HG02884 (cell line): Measurements from ENCODE around the gene DIP2A.
"Not testable (repeated sequence)": the region's sequence is repeated elsewhere in the genome, so short reads cannot be mapped to it uniquely, and the experiment has no call there.

ENCODE experiments used
- ATAC-seq: cut with Tn5 transposase; IDR thresholded peaks from one replicate; pipeline ENCODE4 v1.9.1; 2021; ENCODE audit warnings: mild to moderate bottlenecking, moderate library complexity; ENCODE audit not compliant: unreplicated experiment

DIP2A gene

GRCh38 chr21:46554431-46555224, 95.9 kb downstream of the DIP2A start:
- ATAC-seq, result no peak

- no peak for ATAC-seq
These were observed 96.5 kb downstream of the DIP2A start for GRCh38 chr21:46555225-46555617.

- ATAC-seq, result no peak
These were observed 97.0 kb downstream of the DIP2A start for GRCh38 chr21:46555678-46556077.

- ATAC-seq, result no peak
These were observed 98.1 kb downstream of the DIP2A start for GRCh38 chr21:46556802-46557201.

- no peak for ATAC-seq
These were observed 98.8 kb downstream of the DIP2A start for GRCh38 chr21:46557469-46557868.

GRCh38 chr21:46557919-46558392, 99.3 kb downstream of the DIP2A start:
- ATAC-seq, result no peak

- no peak for ATAC-seq
These were observed 100.7 kb downstream of the DIP2A start for GRCh38 chr21:46559291-46559983.

GRCh38 chr21:46560568-46561444, 102.1 kb downstream of the DIP2A start:
- no peak for ATAC-seq

- ATAC-seq, result no peak
These were observed 102.9 kb downstream of the DIP2A start for GRCh38 chr21:46561445-46562090.

- no peak for ATAC-seq
These were observed 103.8 kb downstream of the DIP2A start for GRCh38 chr21:46562472-46562871.

GRCh38 chr21:46562964-46563607, 104.4 kb downstream of the DIP2A start:
- ATAC-seq, result no peak

- ATAC-seq, result no peak
These were observed 105.7 kb downstream of the DIP2A start for GRCh38 chr21:46564391-46564790.

GRCh38 chr21:46567348-46567747, 108.7 kb downstream of the DIP2A start:
- ATAC-seq, result no peak

- ATAC-seq, result no peak
These were observed 109.9 kb downstream of the DIP2A start for GRCh38 chr21:46568562-46568961.

GRCh38 chr21:46569081-46569480, 110.4 kb downstream of the DIP2A start:
- ATAC-seq, result no peak

GRCh38 chr21:46570119-46570518, 111.4 kb downstream of the DIP2A start:
- no peak for ATAC-seq

GRCh38 chr21:46570631-46571030, 111.9 kb downstream of the DIP2A start:
- no peak for ATAC-seq

GRCh38 chr21:46572850-46573249, 114.2 kb downstream of the DIP2A start:
- ATAC-seq, result no peak

GRCh38 chr21:46577786-46578185, 119.1 kb downstream of the DIP2A start:
- not testable (repeated sequence) for ATAC-seq

- ATAC-seq, result not testable (repeated sequence)
These were observed 120.7 kb downstream of the DIP2A start for GRCh38 chr21:46579394-46579793.
